GM12872 (cell line): ENCODE measurements around the gene VPS11.
A peak's percentile ranks its signal among the peaks of the same experiment; 100 is the strongest.

Source experiments
- TF ChIP-seq, protein P1 (sequence below): IDR thresholded peaks from 3 replicates; pipeline ENCODE4 v1.5.1; 2011; ENCODE audit warnings: low read depth, mild to moderate bottlenecking, low read length, moderate library complexity; ENCODE audit not compliant: insufficient read depth

Gene VPS11

DNA sequence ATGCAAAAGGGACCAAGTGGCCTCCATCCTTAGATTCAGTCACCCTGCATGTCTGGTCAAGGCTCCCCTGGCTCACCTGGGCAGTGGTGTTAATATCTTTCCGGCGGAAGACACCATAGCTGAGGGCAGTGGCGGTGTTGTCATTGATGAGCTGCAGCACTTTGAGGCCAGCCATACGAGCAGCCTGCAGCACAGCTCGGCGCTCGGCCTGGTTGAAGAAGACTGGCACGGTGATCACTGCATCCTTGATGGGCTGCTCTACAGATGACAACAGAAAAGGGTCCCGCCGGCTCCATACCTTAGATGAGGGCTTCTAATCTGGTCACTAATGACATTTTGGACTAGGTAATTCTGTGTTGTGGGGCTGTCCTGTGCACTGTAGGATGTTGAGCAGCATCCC, 13.2 kb upstream of the VPS11 start:
- TF ChIP-seq, protein P1, sequence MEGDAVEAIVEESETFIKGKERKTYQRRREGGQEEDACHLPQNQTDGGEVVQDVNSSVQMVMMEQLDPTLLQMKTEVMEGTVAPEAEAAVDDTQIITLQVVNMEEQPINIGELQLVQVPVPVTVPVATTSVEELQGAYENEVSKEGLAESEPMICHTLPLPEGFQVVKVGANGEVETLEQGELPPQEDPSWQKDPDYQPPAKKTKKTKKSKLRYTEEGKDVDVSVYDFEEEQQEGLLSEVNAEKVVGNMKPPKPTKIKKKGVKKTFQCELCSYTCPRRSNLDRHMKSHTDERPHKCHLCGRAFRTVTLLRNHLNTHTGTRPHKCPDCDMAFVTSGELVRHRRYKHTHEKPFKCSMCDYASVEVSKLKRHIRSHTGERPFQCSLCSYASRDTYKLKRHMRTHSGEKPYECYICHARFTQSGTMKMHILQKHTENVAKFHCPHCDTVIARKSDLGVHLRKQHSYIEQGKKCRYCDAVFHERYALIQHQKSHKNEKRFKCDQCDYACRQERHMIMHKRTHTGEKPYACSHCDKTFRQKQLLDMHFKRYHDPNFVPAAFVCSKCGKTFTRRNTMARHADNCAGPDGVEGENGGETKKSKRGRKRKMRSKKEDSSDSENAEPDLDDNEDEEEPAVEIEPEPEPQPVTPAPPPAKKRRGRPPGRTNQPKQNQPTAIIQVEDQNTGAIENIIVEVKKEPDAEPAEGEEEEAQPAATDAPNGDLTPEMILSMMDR = no peak

DNA sequence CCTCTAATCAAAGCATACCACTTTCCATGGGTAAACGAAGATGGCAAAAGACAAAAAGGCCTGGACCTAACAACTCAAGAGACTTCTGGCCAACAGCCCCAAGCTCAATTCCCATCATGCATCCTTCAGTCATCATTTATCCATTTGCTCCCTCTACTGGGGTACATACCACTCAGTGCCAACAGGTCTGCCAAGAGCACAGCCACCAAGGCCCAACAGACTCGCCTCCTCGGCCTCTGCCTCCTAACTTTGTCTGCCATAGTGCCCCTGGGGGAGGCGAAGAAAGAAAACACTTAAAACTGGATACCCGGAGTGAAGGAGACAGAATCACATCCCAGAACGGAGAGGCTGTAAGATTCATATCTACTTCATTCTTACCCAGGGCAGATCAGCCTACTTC, 11.7 kb upstream of the VPS11 start:
- TF ChIP-seq, protein P1 = peak; percentile 33; the same call in 1 of the 3 replicates

DNA sequence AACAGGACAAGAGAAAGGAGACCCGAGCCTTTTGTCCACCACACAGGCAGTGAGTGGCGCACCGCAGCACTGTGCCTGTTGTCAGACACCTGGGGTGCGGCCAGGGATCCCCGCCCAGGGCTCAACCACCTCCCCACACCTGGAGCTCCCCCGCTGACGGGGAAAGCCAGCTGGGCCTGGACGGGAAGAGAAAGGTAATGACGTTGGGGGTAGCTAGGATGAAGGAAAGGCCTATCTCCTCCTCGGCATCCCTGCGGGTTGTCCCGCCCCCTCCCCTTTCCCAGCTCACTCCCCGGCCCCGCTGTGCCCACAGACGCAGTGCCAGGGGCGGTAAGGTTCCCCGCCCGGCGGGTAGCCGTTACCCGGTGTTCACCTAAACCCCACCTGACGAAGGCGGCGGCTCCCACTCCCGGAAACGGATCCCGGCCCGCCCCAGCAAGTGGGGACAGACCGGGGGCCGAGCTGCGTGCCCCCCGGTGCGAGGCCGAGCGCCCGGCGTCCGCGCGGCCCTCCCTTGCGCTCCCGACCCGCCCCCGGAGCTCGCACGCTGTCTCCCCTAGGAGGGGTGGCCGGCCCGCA, 11.1 kb upstream of the VPS11 start:
- TF ChIP-seq, protein P1 = no peak

DNA sequence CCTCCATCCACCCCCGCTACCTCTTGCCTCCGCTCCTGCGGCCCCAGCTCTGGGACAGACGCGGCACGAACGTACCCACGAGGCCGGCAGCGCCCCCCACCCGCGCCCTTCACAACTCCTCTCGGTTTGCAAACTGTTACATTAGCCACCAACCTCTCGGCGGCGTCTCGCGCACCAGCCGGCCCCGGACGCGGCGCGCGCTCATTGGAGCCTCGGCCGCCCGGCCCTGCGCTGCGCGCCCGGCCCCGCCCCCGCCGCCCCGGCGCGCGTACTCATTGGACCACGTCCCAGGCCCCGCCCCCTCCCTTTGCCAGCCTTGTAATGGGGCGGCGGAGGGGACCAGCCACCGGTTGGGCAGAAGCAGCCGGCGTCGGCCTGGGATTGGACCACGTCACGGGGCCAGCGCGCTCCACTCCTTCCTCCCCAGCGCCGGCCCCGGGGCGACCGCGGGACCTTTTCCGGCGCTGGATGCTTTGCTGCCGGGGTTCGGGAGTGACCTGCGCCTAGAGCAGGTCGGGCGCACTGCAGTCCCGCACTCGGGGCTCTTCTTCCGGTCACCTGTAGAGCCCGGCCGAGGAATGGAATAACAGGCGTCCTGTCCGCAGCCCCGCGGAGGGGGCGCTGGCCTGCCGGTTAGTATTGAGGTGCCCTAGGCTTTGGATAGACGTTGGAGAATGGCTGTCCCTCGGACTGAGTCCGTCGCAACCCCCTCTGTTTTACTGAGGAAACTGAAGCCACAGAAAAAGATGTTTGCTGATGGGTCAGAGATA, 10.4 kb upstream of the VPS11 start, which contains the start of gene HYOU1:
Gene HYOU1 (minus strand): TSS at position 206 of the 770 bp plus-strand sequence. CDS start 1,045 bp downstream, outside the sequence.
- TF ChIP-seq, protein P1 = 0 out of 3 replicates have a peak, but pooled peaks have one; percentile 21

DNA sequence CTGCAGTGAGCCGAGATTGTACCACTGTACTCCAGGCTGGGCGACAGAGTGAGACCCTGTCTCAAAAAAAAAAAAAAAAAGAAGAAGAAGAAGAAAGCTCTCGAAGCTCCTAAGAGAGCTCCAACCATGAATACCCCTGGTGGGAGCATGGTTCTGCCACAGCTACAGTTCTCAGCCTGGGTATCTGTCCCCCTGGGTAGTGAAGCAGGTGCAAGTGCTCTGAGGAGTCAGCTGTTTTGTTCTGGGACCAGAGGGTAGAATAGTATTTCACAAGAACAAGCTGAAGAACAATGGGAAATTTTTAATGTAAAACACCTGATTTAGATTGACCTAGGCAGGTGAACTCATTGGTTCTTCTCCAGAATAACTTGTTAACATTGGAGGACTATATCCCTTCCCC, 6.4 kb upstream of the VPS11 start:
- TF ChIP-seq, protein P1 = no peak

DNA sequence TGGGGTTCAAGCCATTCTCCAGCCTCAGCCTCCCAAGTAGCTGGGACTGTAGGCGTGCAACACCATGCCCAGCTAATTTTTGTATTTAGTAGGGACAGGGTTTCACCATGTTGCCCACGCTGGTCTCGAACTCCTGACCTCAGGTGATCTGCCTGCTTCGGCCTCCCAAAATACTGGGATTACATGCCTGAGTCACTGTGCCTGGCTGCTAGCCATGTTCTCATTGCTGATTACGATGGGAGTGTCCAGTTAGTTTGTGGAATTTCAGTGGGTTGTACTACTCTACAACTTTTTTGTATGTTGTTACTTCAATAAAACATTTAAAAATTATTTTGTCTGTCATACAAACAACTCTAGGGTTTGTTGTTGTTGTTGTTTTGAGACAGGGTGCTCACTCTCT, 4.8 kb upstream of the VPS11 start:
- TF ChIP-seq, protein P1 = no peak

DNA sequence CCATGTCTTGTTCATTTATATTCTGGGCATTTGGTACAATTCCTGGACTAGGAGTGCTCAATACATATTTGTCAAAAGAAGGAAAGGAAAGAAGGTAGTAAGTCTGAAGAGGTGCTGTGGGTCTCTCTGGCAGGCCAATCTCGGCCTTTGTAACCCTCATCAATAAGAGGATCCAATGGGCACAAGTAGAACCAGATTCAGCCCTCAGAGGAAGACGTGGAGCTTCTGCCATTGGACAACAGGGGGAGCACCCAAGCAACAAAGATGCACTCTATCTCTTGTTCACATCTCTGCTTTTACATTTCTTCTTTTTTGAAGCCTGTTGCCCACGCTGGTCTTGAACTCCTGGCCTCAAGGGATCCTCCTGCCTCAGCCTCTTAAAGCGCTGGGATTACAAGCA, 2.2 kb upstream of the VPS11 start:
- TF ChIP-seq, protein P1 = peak; percentile 80
